Islet of Langerhans (tissue), 1 donor: Measurements from ENCODE around the gene SLC6A2.
"Not testable (repeated sequence)": the region's sequence is repeated elsewhere in the genome, so short reads cannot be mapped to it uniquely, and the experiment has no call there.

Experiments used
- FAIRE-seq: peaks from one replicate; lab custom pipeline; 2011; peaks lifted over from hg19 to GRCh38; lab: Jason Lieb, UNC

Gene SLC6A2

GRCh38 chr16:55713103-55713502, 57.3 kb downstream of the SLC6A2 start:
- FAIRE-seq = no peak

GRCh38 chr16:55717326-55717725, 61.5 kb downstream of the SLC6A2 start:
- FAIRE-seq = no peak

- no peak for FAIRE-seq
Observed at GRCh38 chr16:55725055-55725777, 69.4 kb downstream of the SLC6A2 start.

GRCh38 chr16:55728797-55729196, 73.0 kb downstream of the SLC6A2 start:
- FAIRE-seq = no peak

- FAIRE-seq = no peak
Observed at GRCh38 chr16:55730115-55730514, 74.3 kb downstream of the SLC6A2 start.

GRCh38 chr16:55732496-55732895, 76.7 kb downstream of the SLC6A2 start:
- FAIRE-seq = no peak

- FAIRE-seq = no peak
Observed at GRCh38 chr16:55734665-55735064, 78.9 kb downstream of the SLC6A2 start.

GRCh38 chr16:55735120-55735781, 79.5 kb downstream of the SLC6A2 start:
- no peak for FAIRE-seq

- no peak for FAIRE-seq
Observed at GRCh38 chr16:55736671-55737070, 80.9 kb downstream of the SLC6A2 start.

- FAIRE-seq = no peak
Observed at GRCh38 chr16:55737318-55737717, 81.5 kb downstream of the SLC6A2 start.

- FAIRE-seq = no peak
Observed at GRCh38 chr16:55737966-55738365, 82.2 kb downstream of the SLC6A2 start.

- FAIRE-seq = no peak
Observed at GRCh38 chr16:55746081-55746480, 90.3 kb downstream of the SLC6A2 start.

GRCh38 chr16:55747785-55748184, 92.0 kb downstream of the SLC6A2 start:
- no peak for FAIRE-seq

GRCh38 chr16:55752465-55753144, 96.8 kb downstream of the SLC6A2 start:
- not testable (repeated sequence) for FAIRE-seq

- not testable (repeated sequence) for FAIRE-seq
Observed at GRCh38 chr16:55753145-55753631, 97.4 kb downstream of the SLC6A2 start.
